ENCODE data around the gene IPPK.
"Not testable (repeated sequence)": the region's sequence is repeated elsewhere in the genome, so short reads cannot be mapped to it uniquely, and the experiment has no call there.

The IPPK gene

DNA sequence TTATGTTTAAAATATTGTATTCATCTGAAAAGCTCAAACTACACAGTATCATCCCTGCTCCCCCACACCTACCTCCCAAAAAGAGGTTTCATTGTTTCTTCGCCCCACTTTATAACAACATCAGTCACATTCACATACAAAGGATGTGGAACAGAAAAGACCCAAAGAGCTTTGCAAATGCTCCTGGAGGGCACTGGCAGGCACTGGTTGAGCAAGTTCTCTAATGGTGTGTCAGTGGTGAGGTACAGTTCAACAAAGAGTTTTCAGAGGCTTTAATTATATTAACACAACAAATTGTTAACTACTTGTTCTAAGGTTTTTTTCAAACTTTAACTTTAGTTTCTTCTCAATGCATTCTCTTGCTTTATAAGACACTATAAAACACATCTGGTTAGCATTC, 80.0 kb downstream of the IPPK start:
- no peak for DNase-seq
- intact Hi-C loops (cut with DNase I): no loop called here

DNA sequence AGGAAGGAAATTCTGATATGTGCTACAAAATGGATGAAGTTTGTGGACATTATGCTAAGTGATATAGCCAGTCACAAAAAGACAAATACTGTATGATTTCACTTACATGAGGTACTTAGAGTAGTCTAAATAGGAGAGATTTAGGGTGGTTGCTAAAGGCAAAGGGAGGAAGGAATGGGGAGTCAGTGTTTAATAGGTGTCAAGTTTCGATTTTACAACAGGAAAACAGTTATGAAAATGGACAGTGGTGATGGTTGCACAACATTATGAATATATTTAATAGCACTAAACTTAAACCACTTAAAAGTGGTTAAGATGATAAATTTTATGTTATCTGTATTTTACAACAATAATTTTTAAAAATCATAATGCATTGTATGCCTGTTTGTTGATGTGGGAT, 93.8 kb downstream of the IPPK start:
- intact Hi-C loops (cut with DNase I): no loop called here
- no peak for DNase-seq

DNA sequence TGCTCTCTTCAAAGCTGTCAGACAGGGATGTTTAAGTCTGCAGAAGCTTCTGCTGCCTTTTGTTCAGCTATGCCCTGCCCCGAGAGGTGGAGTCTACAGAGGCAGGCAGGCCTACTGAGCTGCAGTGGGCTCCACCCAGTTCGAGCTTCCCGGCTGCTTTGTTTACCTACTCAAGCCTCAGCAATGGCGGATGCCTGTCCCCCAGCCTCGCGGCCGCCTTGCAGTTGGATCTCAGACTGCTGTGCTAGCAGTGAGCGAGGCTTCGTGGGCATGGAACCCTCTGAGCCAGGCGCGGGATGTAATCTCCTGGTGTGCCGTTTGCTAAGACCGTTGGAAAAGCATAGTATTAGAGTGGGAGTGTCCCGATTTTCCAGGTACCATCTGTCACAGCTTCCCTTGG, 96.3 kb downstream of the IPPK start:
- DNase-seq; intact Hi-C loops (cut with DNase I): not testable (repeated sequence)

DNA sequence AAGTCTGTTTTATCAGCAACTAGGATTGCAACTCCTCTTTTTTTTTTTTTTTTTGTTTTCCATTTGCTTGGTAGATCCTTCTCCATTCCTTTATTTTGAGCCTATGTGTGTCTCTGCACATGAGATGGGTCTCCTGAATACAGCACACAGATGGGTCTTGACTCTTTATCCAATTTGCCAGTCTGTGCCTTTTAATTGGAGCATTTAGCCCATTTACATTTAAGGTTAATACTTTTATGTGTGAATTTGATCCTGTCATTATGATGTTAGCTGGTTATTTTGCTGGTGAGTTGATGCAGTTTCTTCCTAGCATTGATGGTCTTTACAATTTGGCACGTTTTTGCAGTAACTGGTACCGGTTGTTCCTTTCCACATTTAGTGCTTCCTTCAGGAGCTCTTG, 98.1 kb downstream of the IPPK start:
- DNase-seq; intact Hi-C loops (cut with DNase I): not testable (repeated sequence)

DNA sequence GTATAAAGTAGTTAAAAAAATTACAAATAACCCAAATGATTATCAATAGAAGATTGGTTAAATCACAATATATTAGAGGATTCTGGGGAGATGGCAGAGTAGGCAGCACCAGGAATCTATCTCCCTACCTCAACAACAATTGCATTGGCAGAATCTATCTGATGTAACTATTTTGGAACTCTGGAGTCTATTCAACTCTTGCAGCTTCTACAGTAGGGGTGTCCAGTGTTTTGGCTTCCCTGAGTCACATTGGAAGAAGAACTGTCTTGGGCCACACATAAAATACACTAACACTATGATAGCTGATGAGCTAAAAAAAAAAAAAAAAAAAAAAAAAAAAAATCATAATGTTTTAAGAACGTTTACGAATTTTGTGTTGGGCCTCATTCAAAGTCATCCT, 104.9 kb downstream of the IPPK start:
- no peak for DNase-seq
- intact Hi-C loops (cut with DNase I): no loop called here

DNA sequence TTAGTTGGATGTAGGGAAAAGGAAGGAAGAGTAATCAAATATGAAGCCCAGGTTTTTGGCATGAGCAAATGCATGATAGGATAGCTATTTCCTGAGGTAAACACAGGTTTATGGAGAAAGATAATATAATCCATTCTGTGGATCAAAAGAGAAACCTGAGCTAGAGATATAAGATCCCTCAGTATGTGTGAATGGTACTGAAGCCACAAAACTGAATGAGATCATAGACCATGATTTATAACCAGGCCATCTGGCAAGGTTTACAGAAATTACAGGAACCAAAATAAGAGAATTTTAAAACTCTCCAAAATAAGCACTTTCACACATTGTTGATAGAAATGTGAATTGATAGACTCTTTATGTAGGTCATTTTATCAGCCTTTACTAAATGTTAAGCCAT, 105.4 kb downstream of the IPPK start:
- DNase-seq: no peak
- intact Hi-C loops (cut with DNase I): no loop called here

All from head of caudate nucleus (tissue), 42 donors.